AG09319 (cell line): ENCODE measurements around the gene UIMC1.

ENCODE experiments used
- DNase-seq: peaks from one replicate; pipeline ENCODE4 v3.0.0-alpha.2; 2010; ENCODE audit warnings: low read depth; ENCODE audit errors: extremely low read depth
- TF ChIP-seq, protein P1 (sequence below): IDR thresholded peaks from 2 replicates; pipeline ENCODE4 v1.5.1; 2011; ENCODE audit warnings: low read depth, mild to moderate bottlenecking, inconsistent platforms, low read length, moderate library complexity

UIMC1 gene

GRCh38 chr5:176878906-176879662, 127.5 kb downstream of the UIMC1 start:
- DNase-seq = no peak
- TF ChIP-seq, protein P1, sequence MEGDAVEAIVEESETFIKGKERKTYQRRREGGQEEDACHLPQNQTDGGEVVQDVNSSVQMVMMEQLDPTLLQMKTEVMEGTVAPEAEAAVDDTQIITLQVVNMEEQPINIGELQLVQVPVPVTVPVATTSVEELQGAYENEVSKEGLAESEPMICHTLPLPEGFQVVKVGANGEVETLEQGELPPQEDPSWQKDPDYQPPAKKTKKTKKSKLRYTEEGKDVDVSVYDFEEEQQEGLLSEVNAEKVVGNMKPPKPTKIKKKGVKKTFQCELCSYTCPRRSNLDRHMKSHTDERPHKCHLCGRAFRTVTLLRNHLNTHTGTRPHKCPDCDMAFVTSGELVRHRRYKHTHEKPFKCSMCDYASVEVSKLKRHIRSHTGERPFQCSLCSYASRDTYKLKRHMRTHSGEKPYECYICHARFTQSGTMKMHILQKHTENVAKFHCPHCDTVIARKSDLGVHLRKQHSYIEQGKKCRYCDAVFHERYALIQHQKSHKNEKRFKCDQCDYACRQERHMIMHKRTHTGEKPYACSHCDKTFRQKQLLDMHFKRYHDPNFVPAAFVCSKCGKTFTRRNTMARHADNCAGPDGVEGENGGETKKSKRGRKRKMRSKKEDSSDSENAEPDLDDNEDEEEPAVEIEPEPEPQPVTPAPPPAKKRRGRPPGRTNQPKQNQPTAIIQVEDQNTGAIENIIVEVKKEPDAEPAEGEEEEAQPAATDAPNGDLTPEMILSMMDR = no peak

GRCh38 chr5:176878463-176878862, 128.1 kb downstream of the UIMC1 start:
- DNase-seq = no peak
- TF ChIP-seq, protein P1 = no peak

DNA sequence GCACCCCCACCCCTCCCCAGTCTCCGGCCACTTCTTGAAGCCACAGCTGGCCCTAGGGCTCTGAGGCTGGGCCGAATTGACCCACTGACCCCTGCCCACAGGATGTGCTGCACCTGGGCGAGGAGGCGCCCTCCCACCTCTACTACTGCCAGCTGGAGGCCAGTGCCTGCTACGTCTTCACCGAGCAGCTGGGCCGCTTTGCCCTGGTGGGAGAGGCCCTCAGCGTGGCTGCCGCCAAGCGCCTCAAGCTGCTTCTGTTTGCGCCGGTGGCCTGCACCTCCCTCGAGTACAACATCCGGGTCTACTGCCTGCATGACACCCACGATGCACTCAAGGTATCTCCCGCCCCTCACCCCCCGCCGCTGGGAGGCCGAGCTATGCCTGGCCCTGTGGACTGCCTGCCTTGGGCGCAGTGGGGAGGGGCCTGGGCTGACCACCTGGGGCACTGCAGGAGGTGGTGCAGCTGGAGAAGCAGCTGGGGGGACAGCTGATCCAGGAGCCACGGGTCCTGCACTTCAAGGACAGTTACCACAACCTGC, 128.7 kb downstream of the UIMC1 start:
- DNase-seq = no peak
- TF ChIP-seq, protein P1 = no peak

GRCh38 chr5:176876506-176877431, 129.8 kb downstream of the UIMC1 start:
- no peak for DNase-seq
- TF ChIP-seq, protein P1 = no peak

GRCh38 chr5:176875783-176876505, 130.6 kb downstream of the UIMC1 start:
- TF ChIP-seq, protein P1 = no peak
- no peak for DNase-seq

- no peak for DNase-seq
- TF ChIP-seq, protein P1 = no peak
These were observed 131.5 kb downstream of the UIMC1 start for GRCh38 chr5:176875014-176875550.
